ENCODE data around the gene DNAH11. TPM values are rescaled to one million over a fixed set of nuclear protein-coding genes. Genes with fewer than 3 reads are reported as not detected.

DNAH11 gene
- total and polyA plus RNA-seq, 9 of the 15 experiments (the other 6 are each of a cell fraction or from before 2014, with no cell fraction given): under 0.01 TPM; not detected in 7

GRCh38 chr7:21754963-21755362 is 212.1 kb downstream of the DNAH11 start:
- H3K36me3 ChIP-seq (ENCODE audit: control insufficient read depth, insufficient read depth, low read length): no peaks in the 10 kb centered on the region
- H4K20me1 ChIP-seq (replicated peaks; ENCODE audit: control insufficient read depth, insufficient read depth, low read length): no peaks in the 10 kb centered on the region
- H3K9ac ChIP-seq (ENCODE audit: insufficient read depth in 1 of 2, low read depth in 2 of 2, low read length in 2 of 2): no peak overlapping the region
- H3K4me1 ChIP-seq (replicated peaks in 1 of 2; ENCODE audit: control insufficient read depth in 2 of 2, insufficient read depth in 2 of 2, low read length in 2 of 2): no peaks in the 10 kb centered on the region
- H3K9me1 ChIP-seq (ENCODE audit: control insufficient read depth, insufficient read depth, low read length): no peaks in the 10 kb centered on the region
- ATAC-seq (no peak), FAIRE-seq (no peak), DNase-seq (ENCODE audit: extremely low read depth in 1 of 4, low spot score in 3 of 4) (no peak)
- BruUV-seq (replicated peaks): no TSS peak
- H3K27ac ChIP-seq (ENCODE audit: extremely low read depth, low read depth, low read length): no peak overlapping the region
- no peak overlapping the region for H3K4me3 ChIP-seq
- H3K9me3 ChIP-seq (replicated peaks; ENCODE audit: control insufficient read depth, insufficient read depth, low read depth, low read length): no peaks in the 10 kb centered on the region
- peaks cover 0 to 3% of the 10 kb centered on the region in 2 experiments; a peak in 2 of 5 replicates for H3K27me3 ChIP-seq (ENCODE audit: control insufficient read depth in 2 of 2, insufficient read depth in 2 of 2, low read length in 2 of 2)
- intact Hi-C loops (cut with micrococcal nuclease): no loop called here
- no peak overlapping the region for H3K4me2 ChIP-seq (ENCODE audit: insufficient read depth, low read length)
- ChIA-PET POLR2A (no interaction called here), CTCF (ENCODE audit: low intra/inter-chr PET ratio) (no interaction called here)
- no peak overlapping the region for H2AFZ ChIP-seq (ENCODE audit: low read depth, low read length)
- WGBS (ENCODE audit: insufficient coverage, low coverage, missing lambda C conversion rate): 0% methylated on average over 3 of the region's 3 CpGs
- no peaks in the 10 kb centered on the region for H3K79me2 ChIP-seq (ENCODE audit: control insufficient read depth, insufficient read depth, low read length)
- in situ Hi-C loops (cut with MboI): no loop called here
- TF ChIP-seq ZFPM2 (CRISPR knock-in tag; IDR thresholded peaks at IDR 0.05): no peak
- no peak for TF ChIP-seq CCNT2 (IDR thresholded peaks at IDR 0.05; ENCODE audit: borderline replicate concordance, extremely low read depth, insufficient read length, low read depth, low read length)
- TF ChIP-seq DIDO1 (tag; IDR thresholded peaks at IDR 0.05; ENCODE audit: low read depth): no peak
- no peak for TF ChIP-seq ZNF146 (CRISPR knock-in tag; IDR thresholded peaks at IDR 0.05; ENCODE audit: unreplicated experiment)
- TF ChIP-seq NFE2 (IDR thresholded peaks at IDR 0.05; ENCODE audit: low read depth): no peak
- no peak for TF ChIP-seq TCF3 (CRISPR knock-in tag; IDR thresholded peaks at IDR 0.05)
- TF ChIP-seq L3MBTL2 (IDR thresholded peaks at IDR 0.05): no peak
- TF ChIP-seq ZNF77 (CRISPR knock-in tag; IDR thresholded peaks at IDR 0.05): no peak
- no peak for TF ChIP-seq BRD9 (IDR thresholded peaks at IDR 0.05; ENCODE audit: low read depth, partially characterized antibody)
- TF ChIP-seq SMARCB1 (IDR thresholded peaks at IDR 0.05; ENCODE audit: insufficient read length, low read depth): no peak
- no peak for TF ChIP-seq ZBTB33 (CRISPR knock-in tag; IDR thresholded peaks at IDR 0.05)
- no peak for TF ChIP-seq HDAC8 (tag; IDR thresholded peaks at IDR 0.05)
- no peak for TF ChIP-seq SRF (CRISPR knock-in tag; IDR thresholded peaks at IDR 0.05)
- TF ChIP-seq MCM7 (IDR thresholded peaks at IDR 0.05): no peak
- no peak for TF ChIP-seq HDGF (IDR thresholded peaks at IDR 0.05)
- TF ChIP-seq MCM5 (IDR thresholded peaks at IDR 0.05; ENCODE audit: low read depth): no peak

Data from K562 (cell line).